ENCODE results near the gene CFTR.

- TF ChIP-seq, protein P1, sequence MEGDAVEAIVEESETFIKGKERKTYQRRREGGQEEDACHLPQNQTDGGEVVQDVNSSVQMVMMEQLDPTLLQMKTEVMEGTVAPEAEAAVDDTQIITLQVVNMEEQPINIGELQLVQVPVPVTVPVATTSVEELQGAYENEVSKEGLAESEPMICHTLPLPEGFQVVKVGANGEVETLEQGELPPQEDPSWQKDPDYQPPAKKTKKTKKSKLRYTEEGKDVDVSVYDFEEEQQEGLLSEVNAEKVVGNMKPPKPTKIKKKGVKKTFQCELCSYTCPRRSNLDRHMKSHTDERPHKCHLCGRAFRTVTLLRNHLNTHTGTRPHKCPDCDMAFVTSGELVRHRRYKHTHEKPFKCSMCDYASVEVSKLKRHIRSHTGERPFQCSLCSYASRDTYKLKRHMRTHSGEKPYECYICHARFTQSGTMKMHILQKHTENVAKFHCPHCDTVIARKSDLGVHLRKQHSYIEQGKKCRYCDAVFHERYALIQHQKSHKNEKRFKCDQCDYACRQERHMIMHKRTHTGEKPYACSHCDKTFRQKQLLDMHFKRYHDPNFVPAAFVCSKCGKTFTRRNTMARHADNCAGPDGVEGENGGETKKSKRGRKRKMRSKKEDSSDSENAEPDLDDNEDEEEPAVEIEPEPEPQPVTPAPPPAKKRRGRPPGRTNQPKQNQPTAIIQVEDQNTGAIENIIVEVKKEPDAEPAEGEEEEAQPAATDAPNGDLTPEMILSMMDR (optimal IDR thresholded peaks at IDR 0.05 in 1 of 3, IDR thresholded peaks at IDR 0.05 in 1 of 3, conservative IDR thresholded peaks at IDR 0.05 in 1 of 3; ENCODE audit: extremely low read depth in 1 of 3, insufficient read depth in 2 of 3, low read length in 3 of 3): no peak
- no peak for TF ChIP-seq EZH2 (IDR thresholded peaks at IDR 0.05; ENCODE audit: low read length)
Measured at GRCh38 chr7:117705630-117706029, 225.8 kb downstream of the CFTR start.

Measured in keratinocyte (primary cell).